Skeletal muscle cell (primary cell): ENCODE measurements around the gene GRIPAP1.
"Not testable (repeated sequence)": the region's sequence is repeated elsewhere in the genome, so short reads cannot be mapped to it uniquely, and the experiment has no call there.

Experiments used
- DNase-seq: peaks from one replicate; pipeline ENCODE4 v3.0.0-alpha.2; 2010; ENCODE audit warnings: low read depth
- H3K4me3 ChIP-seq: 2 replicates; pipeline ENCODE4 v1.5.1; 2011; ENCODE audit warnings: low read depth, mild to moderate bottlenecking, control low read depth, low read length, moderate library complexity

GRIPAP1 gene

GRCh38 chrX:48999030-48999429 is 3.0 kb downstream of the GRIPAP1 start:
- no peak overlapping the region for H3K4me3 ChIP-seq
- DNase-seq, result no peak

- no peak overlapping the region for H3K4me3 ChIP-seq
- DNase-seq, result no peak
Measured at GRCh38 chrX:48998391-48998790, 3.7 kb downstream of the GRIPAP1 start.

- no peak for DNase-seq
- no peak overlapping the region for H3K4me3 ChIP-seq
Measured at GRCh38 chrX:48997865-48998264, 4.2 kb downstream of the GRIPAP1 start.

- DNase-seq, result no peak
- H3K4me3 ChIP-seq, result no peak overlapping the region
Measured at GRCh38 chrX:48997455-48997854, 4.6 kb downstream of the GRIPAP1 start.

GRCh38 chrX:48996969-48997368 is 5.1 kb downstream of the GRIPAP1 start:
- DNase-seq, result no peak

GRCh38 chrX:48992341-48992740 is 9.7 kb downstream of the GRIPAP1 start:
- H3K4me3 ChIP-seq, result no peak overlapping the region

More at GRCh38 chrX:48996969-48997368, 5.1 kb downstream of the GRIPAP1 start:
- H3K4me3 ChIP-seq, result no peak overlapping the region

GRCh38 chrX:48989483-48989882 is 12.6 kb downstream of the GRIPAP1 start:
- H3K4me3 ChIP-seq, result no peak overlapping the region
- no peak for DNase-seq

More at GRCh38 chrX:48992341-48992740, 9.7 kb downstream of the GRIPAP1 start:
- no peak for DNase-seq

GRCh38 chrX:48983896-48984295 is 18.2 kb downstream of the GRIPAP1 start:
- H3K4me3 ChIP-seq, result no peak overlapping the region
- no peak for DNase-seq

GRCh38 chrX:48983081-48983480 is 19.0 kb downstream of the GRIPAP1 start:
- H3K4me3 ChIP-seq, result no peak overlapping the region
- DNase-seq, result no peak

- H3K4me3 ChIP-seq, result no peak overlapping the region
- no peak for DNase-seq
Measured at GRCh38 chrX:48981178-48981577, 20.9 kb downstream of the GRIPAP1 start.

- not testable (repeated sequence) for H3K4me3 ChIP-seq, DNase-seq
Measured at GRCh38 chrX:48980341-48980740, 21.7 kb downstream of the GRIPAP1 start.

GRCh38 chrX:48978226-48978625 is 23.8 kb downstream of the GRIPAP1 start:
- no peak for DNase-seq
- H3K4me3 ChIP-seq, result no peak overlapping the region

- no peak overlapping the region for H3K4me3 ChIP-seq
- DNase-seq, result no peak
Measured at GRCh38 chrX:48976086-48976485, 26.0 kb downstream of the GRIPAP1 start.

GRCh38 chrX:48975541-48975940 is 26.5 kb downstream of the GRIPAP1 start:
- no peak overlapping the region for H3K4me3 ChIP-seq
- DNase-seq, result no peak

- no peak for DNase-seq
- H3K4me3 ChIP-seq, result no peak overlapping the region
Measured at GRCh38 chrX:48975041-48975440, 27.0 kb downstream of the GRIPAP1 start.

GRCh38 chrX:48974574-48974973 is 27.5 kb downstream of the GRIPAP1 start:
- DNase-seq, result no peak

GRCh38 chrX:48974033-48974432 is 28.0 kb downstream of the GRIPAP1 start:
- no peak for DNase-seq
- H3K4me3 ChIP-seq, result no peak overlapping the region

More at GRCh38 chrX:48974574-48974973, 27.5 kb downstream of the GRIPAP1 start:
- H3K4me3 ChIP-seq, result no peak overlapping the region

- no peak for DNase-seq
- peak overlapping the region; percentile 52 for H3K4me3 ChIP-seq
Measured at GRCh38 chrX:48972220-48973164, 29.6 kb downstream of the GRIPAP1 start.

- H3K4me3 ChIP-seq, result peak within 1 kb of the TSS; percentile 52
- peak; percentile 39 for DNase-seq
Measured at GRCh38 chrX:48971249-48972219, 30.5 kb downstream of the GRIPAP1 start, which contains the start of gene KCND1. Gene KCND1 (minus strand): TSS chrX:48971844. CDS start chrX:48970271, 1,573 bp downstream.

- no peak for DNase-seq
- H3K4me3 ChIP-seq, result no peak overlapping the region
Measured at GRCh38 chrX:48969471-48969870, 32.6 kb downstream of the GRIPAP1 start.
